Measurements from ENCODE around the gene PBX3. TPM values are rescaled to one million over a fixed set of nuclear protein-coding genes. Genes with fewer than 3 reads are reported as not detected.

The PBX3 gene
- polyA plus RNA-seq, 1 experiment: 37.6 TPM

GRCh38 chr9:125971050-125971449 is 223.9 kb downstream of the PBX3 start:
- DNase-seq (ENCODE audit: low read depth, low spot score): no peak
- H3K27ac ChIP-seq (ENCODE audit: low read depth, low read length): no peak overlapping the region
- H3K27me3 ChIP-seq (ENCODE audit: control insufficient read depth, insufficient read depth, low read length): no peaks in the 10 kb centered on the region
- no peak overlapping the region for H3K4me3 ChIP-seq (ENCODE audit: low read depth, low read length)
- TF ChIP-seq CTCF (IDR thresholded peaks at IDR 0.05; ENCODE audit: low read depth, low read length): no peak
- H3K9me3 ChIP-seq (ENCODE audit: control insufficient read depth, insufficient read depth, low read length): no peaks in the 10 kb centered on the region
- CTCF ChIA-PET: no interaction called here
- POLR2A ChIA-PET: no interaction called here

GRCh38 chr9:125972012-125972729 is 225.0 kb downstream of the PBX3 start:
- ChIA-PET POLR2A (no interaction called here), CTCF (no interaction called here)
- Histone ChIP-seq H3K27ac (ENCODE audit: low read depth, low read length) (no peak overlapping the region), H3K9me3 (ENCODE audit: control insufficient read depth, insufficient read depth, low read length) (no peaks in the 10 kb centered on the region), H3K4me3 (ENCODE audit: low read depth, low read length) (no peak overlapping the region), H3K27me3 (ENCODE audit: control insufficient read depth, insufficient read depth, low read length) (peaks cover 2% of the 10 kb centered on the region)
- no peak for DNase-seq (ENCODE audit: low read depth, low spot score)
- TF ChIP-seq CTCF (IDR thresholded peaks at IDR 0.05; ENCODE audit: low read depth, low read length): no peak

- no peaks in the 10 kb centered on the region for H3K9me3 ChIP-seq (ENCODE audit: control insufficient read depth, insufficient read depth, low read length)
- no peak for TF ChIP-seq CTCF (IDR thresholded peaks at IDR 0.05; ENCODE audit: low read depth, low read length)
- no peak overlapping the region for H3K27ac ChIP-seq (ENCODE audit: low read depth, low read length)
- DNase-seq (ENCODE audit: low read depth, low spot score): no peak
- no peak overlapping the region for H3K4me3 ChIP-seq (ENCODE audit: low read depth, low read length)
- ChIA-PET CTCF (no interaction called here), POLR2A (no interaction called here)
- peaks cover 2% of the 10 kb centered on the region for H3K27me3 ChIP-seq (ENCODE audit: control insufficient read depth, insufficient read depth, low read length)
Measured at GRCh38 chr9:125973547-125973946, 226.4 kb downstream of the PBX3 start.

GRCh38 chr9:125974705-125975104 is 227.5 kb downstream of the PBX3 start:
- Histone ChIP-seq H3K4me3 (ENCODE audit: low read depth, low read length) (no peak overlapping the region), H3K9me3 (ENCODE audit: control insufficient read depth, insufficient read depth, low read length) (no peaks in the 10 kb centered on the region), H3K27me3 (ENCODE audit: control insufficient read depth, insufficient read depth, low read length) (peaks cover 2% of the 10 kb centered on the region), H3K27ac (ENCODE audit: low read depth, low read length) (no peak overlapping the region)
- DNase-seq (ENCODE audit: low read depth, low spot score): no peak
- no peak for TF ChIP-seq CTCF (IDR thresholded peaks at IDR 0.05; ENCODE audit: low read depth, low read length)
- POLR2A ChIA-PET: no interaction called here
- CTCF ChIA-PET: no interaction called here

- H3K27me3 ChIP-seq (ENCODE audit: control insufficient read depth, insufficient read depth, low read length): peaks cover 2% of the 10 kb centered on the region
- no peaks in the 10 kb centered on the region for H3K9me3 ChIP-seq (ENCODE audit: control insufficient read depth, insufficient read depth, low read length)
- no peak overlapping the region for H3K27ac ChIP-seq (ENCODE audit: low read depth, low read length)
- no peak overlapping the region for H3K4me3 ChIP-seq (ENCODE audit: low read depth, low read length)
- TF ChIP-seq CTCF (IDR thresholded peaks at IDR 0.05; ENCODE audit: low read depth, low read length): no peak
- DNase-seq (ENCODE audit: low read depth, low spot score): no peak
- ChIA-PET CTCF (no interaction called here), POLR2A (no interaction called here)
Measured at GRCh38 chr9:125977223-125977622, 230.1 kb downstream of the PBX3 start.

Measured in AG04450 (cell line).